GM12875 (cell line): Measurements from ENCODE around the gene APOC1.

ENCODE experiments used
- H3K4me3 ChIP-seq: one replicate; pipeline ENCODE4 v1.5.1; 2011; ENCODE audit warnings: low read depth, low read length, control low read depth
- CTCF ChIP-seq: IDR thresholded peaks from 2 replicates; pipeline ENCODE4 v1.5.1; 2011; ENCODE audit warnings: low read depth, mild to moderate bottlenecking, control low read depth, inconsistent platforms, low read length, moderate library complexity, borderline replicate concordance; ENCODE audit not compliant: insufficient read depth

APOC1 gene

GRCh38 chr19:44900328-44901244 lies 13.8 kb upstream of the APOC1 start:
- no peak for TF ChIP-seq CTCF
- no peak overlapping the region for H3K4me3 ChIP-seq

GRCh38 chr19:44903216-44903601 lies 11.2 kb upstream of the APOC1 start:
- no peak for TF ChIP-seq CTCF

GRCh38 chr19:44903602-44904425 lies 10.6 kb upstream of the APOC1 start:
- no peak overlapping the region for H3K4me3 ChIP-seq
- peak; percentile 95 for TF ChIP-seq CTCF

More at GRCh38 chr19:44903216-44903601, 11.2 kb upstream of the APOC1 start:
- H3K4me3 ChIP-seq: no peak overlapping the region

GRCh38 chr19:44904426-44904994 lies 9.9 kb upstream of the APOC1 start:
- 0 out of 2 replicates have a peak, but pooled peaks have one; percentile 21 for TF ChIP-seq CTCF
- H3K4me3 ChIP-seq: no peak overlapping the region

GRCh38 chr19:44905437-44906160 lies 8.8 kb upstream of the APOC1 start, which contains the start of gene APOE:
TSS of gene APOE (plus strand) at chr19:44905796. CDS start at chr19:44906625, 829 bp downstream.
- no peak within 1 kb of the TSS for H3K4me3 ChIP-seq
- no peak for TF ChIP-seq CTCF

- no peak overlapping the region for H3K4me3 ChIP-seq
- TF ChIP-seq CTCF: no peak
Measured at GRCh38 chr19:44907613-44908012, 6.8 kb upstream of the APOC1 start.
